ENCODE data around the gene CCDC88C.
"Not testable (repeated sequence)": the region's sequence is repeated elsewhere in the genome, so short reads cannot be mapped to it uniquely, and the experiment has no call there.

Gene CCDC88C

GRCh38 chr14:91417120-91417982 is at the start of gene CCDC88C:
Gene CCDC88C, minus strand, starts transcription at chr14:91417820. Its CDS starts 130 bp downstream, at chr14:91417690.
- peak; percentile 61 to 70 for DNase-seq

GRCh38 chr14:91466192-91466591 is 48.6 kb upstream of the CCDC88C start:
- DNase-seq = no peak

- DNase-seq = no peak
Measured at GRCh38 chr14:91464615-91465205, 47.1 kb upstream of the CCDC88C start.

GRCh38 chr14:91458612-91459011 is 41.0 kb upstream of the CCDC88C start:
- no peak for DNase-seq

GRCh38 chr14:91456283-91456682 is 38.7 kb upstream of the CCDC88C start:
- no peak for DNase-seq

- DNase-seq = no peak
Measured at GRCh38 chr14:91454580-91454979, 37.0 kb upstream of the CCDC88C start.

GRCh38 chr14:91454155-91454554 is 36.5 kb upstream of the CCDC88C start:
- DNase-seq = no peak

GRCh38 chr14:91453744-91454143 is 36.1 kb upstream of the CCDC88C start:
- DNase-seq = no peak

- no peak for DNase-seq
Measured at GRCh38 chr14:91444335-91445020, 26.9 kb upstream of the CCDC88C start.

GRCh38 chr14:91439345-91439744 is 21.7 kb upstream of the CCDC88C start:
- no peak for DNase-seq

GRCh38 chr14:91438845-91439244 is 21.2 kb upstream of the CCDC88C start:
- no peak for DNase-seq

- DNase-seq = not testable (repeated sequence)
Measured at GRCh38 chr14:91436266-91436665, 18.6 kb upstream of the CCDC88C start.

GRCh38 chr14:91429385-91429784 is 11.8 kb upstream of the CCDC88C start:
- no peak for DNase-seq

GRCh38 chr14:91428931-91429330 is 11.3 kb upstream of the CCDC88C start:
- not testable (repeated sequence) for DNase-seq

GRCh38 chr14:91425531-91425944 is 7.9 kb upstream of the CCDC88C start:
- DNase-seq = not testable (repeated sequence)

- no peak for DNase-seq
Measured at GRCh38 chr14:91424813-91425530, 7.4 kb upstream of the CCDC88C start.

- DNase-seq = no peak
Measured at GRCh38 chr14:91420686-91421085, 3.1 kb upstream of the CCDC88C start.

- no peak for DNase-seq
Measured at GRCh38 chr14:91419451-91419850, 1.8 kb upstream of the CCDC88C start.

- DNase-seq = no peak
Measured at GRCh38 chr14:91419044-91419397, 1.4 kb upstream of the CCDC88C start.

GRCh38 chr14:91418387-91419043 is 895 bp upstream of the CCDC88C start:
- DNase-seq = peak; percentile 82 to 85

GRCh38 chr14:91417983-91418386 is 365 bp upstream of the CCDC88C start:
- peak in 1 of 2 donors; percentile 58 for DNase-seq

- no peak for DNase-seq
Measured at GRCh38 chr14:91416744-91417119, 888 bp downstream of the CCDC88C start.

Measured in stimulated activated CD4-positive, alpha-beta T cell treated with anti-CD3 and anti-CD28 coated beads, Interleukin-2, amount 100 ng/mL, for 48 hours (primary cell).